ENCODE measurements around the gene MRPL36.

- TF ChIP-seq CTCF (optimal IDR thresholded peaks at IDR 0.05 in 1 of 3, IDR thresholded peaks at IDR 0.05 in 1 of 3, conservative IDR thresholded peaks at IDR 0.05 in 1 of 3; ENCODE audit: extremely low read depth in 1 of 3, insufficient read depth in 2 of 3, low read length in 3 of 3) (no peak), EZH2 (IDR thresholded peaks at IDR 0.05; ENCODE audit: low read length) (no peak)
Measured at GRCh38 chr5:1820381-1820780, 20.7 kb upstream of the MRPL36 start.

Measured in keratinocyte (primary cell).